Ovary (tissue), 3 donors: ENCODE measurements around the gene MYH8.

ENCODE experiments used
- CTCF ChIP-seq, 3 donors: fragments of 450-650 bp in 2 of 3; fragments of 200-600 bp in 1 of 3; IDR thresholded peaks; one replicate each; pipeline versions ENCODE4 v1.5.1 to v1.8.0; 2016 to 2022; ENCODE audit warnings: antibody characterized with exemption in 3 of 3, mild to moderate bottlenecking in 1 of 3
- POLR2A ChIP-seq: fragments of 450-650 bp; IDR thresholded peaks from one replicate; pipeline ENCODE4 v1.6.1; 2017; ENCODE audit warnings: antibody characterized with exemption, mild to moderate bottlenecking, moderate library complexity
- donor health status: DM: no; HTN: no; CAD: no.

- TF ChIP-seq CTCF (IDR thresholded peaks at IDR 0.05) (no peak), POLR2A (no peak)
Observed at GRCh38 chr17:10460062-10460461, 38.3 kb upstream of the MYH8 start.
